ENCODE measurements around the gene RXFP2.

- no peak for TF ChIP-seq CTCF (conservative IDR thresholded peaks at IDR 0.05; ENCODE audit: low read depth, low read length)
- no peak for TF ChIP-seq EZH2 (IDR thresholded peaks at IDR 0.05; ENCODE audit: borderline replicate concordance, low read depth, low read length, poor library complexity, severe bottlenecking)
Measured at GRCh38 chr13:31798189-31798588, 58.9 kb downstream of the RXFP2 start.
